GM19372 (cell line): ENCODE measurements around the gene BHLHE23.
"Not testable (repeated sequence)": the region's sequence is repeated elsewhere in the genome, so short reads cannot be mapped to it uniquely, and the experiment has no call there.

ENCODE experiments used
- ATAC-seq: cut with Tn5 transposase; IDR thresholded peaks from one replicate; pipeline ENCODE4 v1.9.1; 2021; ENCODE audit warnings: mild to moderate bottlenecking, low read depth, moderate library complexity; ENCODE audit not compliant: unreplicated experiment

The BHLHE23 gene

DNA sequence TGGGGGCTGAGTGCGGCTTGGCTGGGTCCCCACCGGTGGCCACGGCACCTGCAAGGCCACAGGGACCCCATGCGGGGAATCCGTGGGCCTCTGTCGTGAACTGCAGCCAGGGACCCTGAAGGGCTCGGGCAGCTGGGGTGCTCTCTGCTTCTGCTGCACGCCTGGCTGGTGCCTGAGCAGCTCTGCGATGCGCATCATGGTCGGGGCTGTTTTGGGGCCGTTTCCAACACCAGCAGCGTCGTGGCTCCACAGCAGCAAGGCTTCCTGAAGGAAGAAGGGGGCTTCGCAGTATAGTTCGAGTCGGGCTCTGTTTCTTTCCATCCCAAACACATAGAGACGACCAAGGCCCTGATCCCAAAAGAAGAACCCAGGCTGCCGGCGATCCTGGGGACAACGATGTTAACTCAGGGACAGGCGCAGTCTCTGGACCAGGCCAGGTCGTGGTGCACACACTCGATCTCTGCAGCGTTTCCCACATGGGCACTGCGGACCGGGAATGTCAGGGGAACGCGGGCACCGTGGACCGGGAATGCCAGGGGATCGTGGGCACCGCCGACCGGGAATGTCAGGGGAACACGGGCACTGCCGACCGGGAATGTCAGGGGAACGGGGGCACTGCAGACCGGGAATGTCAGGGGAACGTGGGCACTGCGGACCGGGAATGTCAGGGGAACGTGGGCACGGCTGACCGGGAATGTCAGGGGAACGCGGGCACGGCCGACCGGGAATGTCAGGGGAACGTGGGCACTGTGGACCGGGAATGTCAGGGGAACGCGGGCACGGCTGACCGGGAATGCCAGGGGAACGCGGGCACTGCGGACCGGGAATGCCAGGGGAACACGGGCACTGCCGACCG, 36.8 kb upstream of the BHLHE23 start:
- no peak for ATAC-seq

DNA sequence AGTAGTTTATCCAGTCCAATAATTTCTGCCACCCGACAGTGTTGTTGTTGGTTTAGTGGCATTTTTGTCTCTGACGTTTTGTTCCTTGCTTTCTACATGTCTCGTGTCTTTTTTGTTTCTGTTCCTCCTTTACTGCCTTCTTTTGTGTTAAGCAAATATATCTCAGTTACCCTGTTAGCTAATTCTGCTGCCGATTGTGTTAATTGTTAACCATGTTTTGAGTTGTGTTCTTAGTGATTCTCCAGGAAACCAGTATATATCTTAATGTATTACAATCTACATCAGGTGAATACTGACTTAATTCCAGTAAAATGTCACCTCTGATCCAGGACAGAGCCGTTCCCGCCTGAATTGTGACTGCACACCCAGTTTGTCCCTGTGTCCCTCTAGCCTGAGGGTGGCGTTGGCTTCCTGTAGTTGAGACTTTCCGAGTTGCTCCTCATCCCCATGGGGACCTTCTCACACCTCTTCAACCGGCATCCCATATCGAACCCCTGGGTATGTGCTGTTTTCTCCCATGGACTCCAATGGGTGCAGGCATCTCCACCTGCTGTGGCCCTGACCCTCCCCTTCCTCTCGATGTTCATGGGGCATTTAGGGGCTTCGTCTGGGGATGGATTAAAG, 35.8 kb upstream of the BHLHE23 start:
- no peak for ATAC-seq

DNA sequence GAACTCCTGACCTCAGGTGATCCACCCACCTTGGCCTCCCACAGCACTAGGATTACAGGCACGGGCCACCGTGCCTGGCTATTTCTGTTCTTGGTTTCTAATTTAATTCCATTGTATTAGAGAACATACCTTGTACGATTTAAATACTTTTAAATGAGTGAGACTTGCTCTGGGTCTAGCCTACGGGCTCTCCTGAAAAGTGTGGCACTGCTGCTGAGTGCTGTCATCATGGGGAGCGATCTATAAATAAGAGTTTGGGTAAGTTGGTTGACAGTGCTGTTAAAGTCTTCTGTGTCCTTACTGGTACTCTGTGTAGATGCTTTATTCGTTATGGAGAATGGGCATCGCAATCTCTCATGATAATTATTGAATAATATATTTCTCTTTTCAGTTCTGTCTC, 35.0 kb upstream of the BHLHE23 start:
- ATAC-seq = no peak

DNA sequence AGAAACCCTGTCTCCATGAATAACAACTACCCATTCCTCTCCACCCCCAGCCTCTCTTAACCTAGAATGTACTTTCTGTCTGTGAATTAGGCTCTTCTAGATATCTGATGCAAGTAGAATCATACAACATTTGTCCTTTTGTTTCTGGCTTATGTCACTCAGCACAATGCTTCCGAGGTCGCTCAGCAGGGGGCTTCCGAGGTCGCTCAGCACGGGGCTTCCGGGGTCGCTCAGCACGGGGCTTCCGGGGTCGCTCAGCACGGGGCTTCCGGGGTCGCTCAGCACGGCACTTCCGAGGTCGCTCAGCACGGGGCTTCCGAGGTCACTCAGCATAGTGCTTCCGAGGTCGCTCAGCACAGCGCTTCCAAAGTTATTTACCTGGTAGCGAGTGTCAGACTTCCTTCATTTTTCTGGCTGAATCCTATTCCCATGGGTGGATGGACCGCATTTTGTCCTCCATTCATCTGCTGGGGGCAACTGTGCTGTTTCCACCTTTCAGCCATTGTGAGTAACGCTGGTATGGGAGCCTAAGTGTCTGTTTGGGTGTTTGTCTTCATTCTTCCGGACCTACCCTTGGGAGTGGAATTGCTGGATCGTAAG, 31.0 kb upstream of the BHLHE23 start:
- no peak for ATAC-seq

DNA sequence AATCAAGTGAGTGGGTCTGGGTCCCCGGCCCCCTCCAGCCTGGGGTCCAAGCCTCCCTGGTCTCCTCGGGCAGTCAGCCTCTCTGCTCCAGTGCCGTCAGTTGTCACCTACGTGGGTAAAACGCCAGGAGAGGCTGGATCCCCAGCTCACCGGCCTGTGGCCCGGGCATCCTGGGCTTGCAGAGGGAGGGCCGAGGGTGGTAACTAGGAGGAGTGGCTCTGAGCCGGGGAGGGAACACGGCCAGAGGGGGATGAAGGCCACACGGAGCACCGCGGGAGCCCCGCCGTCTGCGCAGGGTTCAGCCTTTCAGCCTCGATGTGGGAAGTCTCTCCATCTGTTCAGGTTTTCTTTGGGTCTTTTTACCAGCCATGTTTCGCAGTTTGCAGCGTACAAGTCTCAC, 29.5 kb upstream of the BHLHE23 start:
- ATAC-seq = no peak

DNA sequence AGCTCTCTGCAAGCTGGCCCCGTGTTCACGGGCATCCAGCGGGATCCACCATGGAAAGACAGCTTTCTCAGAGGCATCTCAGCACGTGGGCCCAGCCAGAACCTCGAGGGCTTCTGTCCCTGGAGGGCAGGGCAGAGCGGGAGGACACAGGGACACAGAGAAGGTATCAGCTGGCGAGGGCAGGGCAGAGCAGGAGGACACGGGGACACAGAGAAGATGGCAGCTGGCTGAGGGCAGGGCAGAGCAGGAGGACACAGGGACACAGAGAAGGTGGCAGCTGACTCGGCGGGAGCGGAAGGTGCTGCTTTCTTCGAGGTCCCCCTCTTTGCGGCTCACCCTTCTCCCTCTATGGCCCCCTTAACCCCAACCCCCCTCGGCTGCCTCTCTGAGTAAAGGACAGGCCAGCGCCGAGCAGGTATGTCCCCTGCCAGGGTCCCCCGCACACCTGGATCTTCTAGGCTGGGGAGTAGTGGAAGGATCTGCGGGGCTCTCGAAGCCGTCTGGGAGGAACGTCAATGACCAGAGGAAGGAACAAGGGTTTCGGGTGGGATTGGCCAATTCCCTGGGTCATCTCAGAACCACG, 28.9 kb upstream of the BHLHE23 start:
- ATAC-seq = no peak

DNA sequence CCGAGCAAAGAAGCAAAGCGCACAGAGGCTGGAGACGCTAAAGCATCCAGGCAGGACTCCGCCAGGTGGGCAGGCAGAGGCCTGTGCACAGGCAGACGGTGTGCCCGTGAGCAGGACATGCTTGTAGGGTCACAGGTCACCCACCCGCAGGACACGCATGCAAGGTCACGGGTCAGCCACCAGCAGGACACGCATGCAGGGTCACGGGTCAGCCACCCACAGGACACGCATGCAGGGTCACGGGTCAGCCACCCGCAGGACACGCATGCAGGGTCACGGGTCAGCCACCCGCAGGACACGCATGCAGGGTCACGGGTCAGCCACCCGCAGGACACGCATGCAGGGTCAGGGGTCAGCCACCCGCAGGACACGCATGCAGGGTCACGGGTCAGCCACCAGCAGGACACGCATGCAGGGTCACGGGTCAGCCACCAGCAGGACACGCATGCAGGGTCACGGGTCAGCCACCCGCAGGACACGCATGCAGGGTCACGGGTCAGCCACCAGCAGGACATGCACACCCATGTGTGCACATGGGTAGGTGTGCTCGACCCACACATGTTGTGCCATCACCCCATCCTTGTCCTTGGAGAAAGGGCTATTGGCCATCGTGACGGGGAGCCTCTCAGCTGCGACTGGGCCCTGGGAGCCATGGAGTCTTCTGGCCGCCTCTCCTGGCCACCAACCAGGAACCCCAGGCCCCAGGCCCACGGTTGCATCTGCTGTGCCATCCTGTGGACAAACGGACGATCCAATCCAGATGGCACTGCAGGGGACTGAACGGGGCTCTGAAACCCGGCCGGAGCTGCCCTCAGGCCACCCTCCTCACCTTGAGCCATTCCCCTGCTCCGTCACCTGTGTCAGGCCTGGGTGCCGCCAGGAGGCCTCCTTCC, 28.2 kb upstream of the BHLHE23 start:
- ATAC-seq = not testable (repeated sequence)

DNA sequence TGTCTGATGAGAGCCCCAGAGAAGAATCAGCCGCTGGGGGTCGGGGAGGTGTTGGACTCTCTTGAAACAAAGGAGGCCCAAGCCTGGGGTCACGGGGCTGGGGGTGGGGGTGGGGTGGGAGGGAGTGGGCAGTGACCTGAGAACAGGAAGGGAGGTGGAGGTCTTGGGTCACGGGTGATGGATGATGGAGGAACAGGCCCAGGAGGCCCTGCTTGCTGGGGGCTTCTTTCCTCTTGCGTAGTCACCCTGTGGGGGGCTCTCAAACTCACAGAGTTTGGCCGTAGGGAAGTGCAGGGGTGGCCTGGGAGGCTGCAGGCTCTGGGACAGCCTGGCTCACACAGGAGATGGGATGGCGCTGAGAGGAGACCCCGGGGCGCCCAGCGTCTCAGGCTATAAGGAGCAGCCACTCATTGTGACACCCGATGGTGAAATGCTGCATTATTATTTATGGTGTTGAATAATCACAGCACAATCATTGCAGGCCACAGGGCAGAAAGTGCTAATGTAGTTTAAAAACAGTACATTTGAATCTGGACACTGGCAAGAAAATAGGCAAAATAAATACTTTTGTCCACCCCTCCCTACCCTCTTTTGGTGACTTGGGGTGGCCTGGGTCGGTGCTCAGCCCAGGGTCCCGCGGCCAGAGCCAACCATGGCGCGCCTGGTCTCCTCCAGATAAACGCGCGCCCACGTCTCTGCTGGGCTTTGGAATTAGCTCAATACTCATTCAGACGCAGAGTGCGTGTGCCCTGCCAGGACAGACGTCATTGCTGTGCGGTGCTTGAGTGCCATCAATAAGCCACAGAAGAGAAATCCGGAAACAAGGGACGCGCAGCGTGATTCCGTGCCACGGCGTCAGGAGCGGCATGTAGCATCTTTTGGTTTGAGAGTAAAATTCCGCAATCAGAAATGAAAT, 27.3 kb upstream of the BHLHE23 start:
- no peak for ATAC-seq

DNA sequence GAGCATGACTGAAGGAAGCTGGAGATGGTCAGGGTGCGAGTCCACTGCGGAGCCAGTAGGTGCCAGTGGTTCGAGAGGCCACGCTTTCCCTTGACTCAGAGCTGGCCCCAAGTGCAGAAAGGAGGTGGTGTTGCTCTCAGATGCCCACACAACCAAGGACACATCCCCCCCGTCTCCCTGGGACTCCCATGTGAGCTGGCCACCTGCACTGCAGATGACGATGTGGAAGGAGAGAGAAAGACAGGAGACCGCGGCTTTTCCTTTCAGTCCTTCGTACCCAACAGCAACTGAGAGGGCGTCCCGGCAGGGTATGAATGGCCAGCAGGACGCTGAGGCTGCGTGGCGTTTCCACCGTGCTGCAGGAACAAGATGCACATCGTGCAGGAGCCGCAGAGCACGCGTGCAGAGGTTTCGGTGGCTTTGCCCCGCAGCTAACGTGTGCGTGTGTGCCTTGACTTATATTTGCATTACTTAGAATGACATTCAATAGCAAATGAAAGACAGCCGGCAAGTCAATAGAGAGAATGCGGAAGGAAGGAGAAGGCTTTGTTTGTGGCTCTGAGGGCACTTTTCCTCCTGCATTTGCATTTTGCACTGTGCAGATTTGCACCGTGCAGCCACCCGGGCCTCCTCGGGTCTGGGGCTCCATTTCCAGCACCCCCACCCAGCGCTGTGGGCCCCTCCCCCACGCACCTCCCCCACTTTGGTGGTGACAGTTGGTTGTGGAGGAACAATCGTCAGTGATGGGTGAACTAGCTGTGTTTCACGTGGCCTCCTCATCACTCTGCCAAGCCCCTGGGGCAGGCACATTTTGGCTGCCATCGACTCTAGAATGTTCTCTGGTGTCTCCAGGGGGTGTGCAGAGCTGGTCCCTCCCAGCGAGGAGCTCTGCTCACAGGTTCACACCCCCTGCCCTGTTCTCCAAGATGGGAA, 26.4 kb upstream of the BHLHE23 start:
- no peak for ATAC-seq

DNA sequence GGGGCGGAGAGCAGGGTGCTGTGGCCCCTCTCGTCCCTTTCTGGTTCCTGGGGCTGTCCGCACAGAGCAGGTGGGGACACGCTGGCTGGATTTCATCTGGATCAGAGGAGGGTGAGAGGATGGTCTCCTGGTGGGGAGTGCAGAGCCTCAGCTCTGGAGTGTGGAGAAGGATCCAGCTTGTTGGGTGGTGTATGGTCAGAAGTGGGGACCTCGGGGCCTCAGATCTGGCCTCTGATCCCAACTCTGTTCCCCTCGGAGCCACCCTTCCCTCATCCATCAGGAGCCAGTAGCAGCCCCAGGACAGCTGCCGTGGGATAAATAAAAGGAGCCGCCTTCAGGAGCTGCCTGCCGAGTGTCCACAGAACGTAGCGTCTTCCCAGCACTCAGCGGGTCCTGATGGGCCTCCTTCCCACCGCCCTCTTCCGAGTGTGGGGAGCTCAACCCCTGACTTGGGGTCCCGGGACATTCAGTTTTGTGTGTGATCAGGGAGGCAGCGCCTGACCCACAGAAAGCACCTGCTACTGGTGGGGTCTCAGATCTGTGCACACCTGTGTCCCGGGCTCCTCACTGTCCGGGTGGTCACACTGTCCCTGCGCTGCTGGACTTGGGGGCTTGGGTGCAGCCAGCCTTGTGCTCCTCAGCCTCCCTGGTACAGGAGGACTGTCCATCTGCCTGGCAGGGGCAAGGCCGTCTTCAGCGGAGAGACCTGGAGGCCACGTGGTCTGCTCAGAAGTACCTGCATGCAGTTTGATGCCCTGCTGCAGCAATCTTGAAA, 25.4 kb upstream of the BHLHE23 start:
- no peak for ATAC-seq

DNA sequence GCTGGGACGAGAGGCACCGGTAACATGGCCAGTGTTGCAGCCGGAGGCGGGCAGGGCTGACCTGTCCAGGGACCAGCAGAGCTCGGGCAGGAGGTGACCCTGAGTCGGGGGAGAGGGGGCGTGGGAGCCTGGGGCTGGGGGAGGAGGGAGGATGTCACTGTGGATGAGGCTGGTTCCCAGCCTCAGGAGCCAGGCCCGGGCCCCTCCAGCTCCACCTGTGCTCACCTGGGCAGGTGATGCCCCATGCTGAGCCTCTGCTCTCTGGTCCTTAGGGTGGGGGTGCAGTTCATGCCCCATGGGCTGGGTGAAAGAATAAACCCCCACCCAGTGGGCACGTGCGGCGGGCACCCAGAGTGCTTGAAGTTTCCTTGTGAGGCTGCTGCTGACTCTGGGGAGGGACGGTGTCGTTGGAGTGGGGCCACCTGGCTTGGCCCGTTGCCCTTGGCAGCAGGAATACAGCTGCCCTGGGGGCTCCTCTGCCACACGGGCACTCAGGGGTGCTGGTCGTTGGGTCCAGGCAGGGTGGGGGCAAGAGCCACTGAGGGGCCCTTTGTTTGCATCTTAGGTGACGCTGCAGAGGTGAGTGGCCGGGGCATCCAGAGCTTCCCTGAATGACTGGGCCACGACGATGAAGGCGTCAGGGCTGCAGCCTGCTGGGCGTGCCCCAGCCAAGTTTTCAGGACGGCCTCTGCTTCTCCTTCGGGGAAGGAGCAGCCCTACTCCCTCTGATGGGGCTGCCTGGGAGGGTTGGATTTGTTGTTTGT, 24.7 kb upstream of the BHLHE23 start:
- no peak for ATAC-seq

DNA sequence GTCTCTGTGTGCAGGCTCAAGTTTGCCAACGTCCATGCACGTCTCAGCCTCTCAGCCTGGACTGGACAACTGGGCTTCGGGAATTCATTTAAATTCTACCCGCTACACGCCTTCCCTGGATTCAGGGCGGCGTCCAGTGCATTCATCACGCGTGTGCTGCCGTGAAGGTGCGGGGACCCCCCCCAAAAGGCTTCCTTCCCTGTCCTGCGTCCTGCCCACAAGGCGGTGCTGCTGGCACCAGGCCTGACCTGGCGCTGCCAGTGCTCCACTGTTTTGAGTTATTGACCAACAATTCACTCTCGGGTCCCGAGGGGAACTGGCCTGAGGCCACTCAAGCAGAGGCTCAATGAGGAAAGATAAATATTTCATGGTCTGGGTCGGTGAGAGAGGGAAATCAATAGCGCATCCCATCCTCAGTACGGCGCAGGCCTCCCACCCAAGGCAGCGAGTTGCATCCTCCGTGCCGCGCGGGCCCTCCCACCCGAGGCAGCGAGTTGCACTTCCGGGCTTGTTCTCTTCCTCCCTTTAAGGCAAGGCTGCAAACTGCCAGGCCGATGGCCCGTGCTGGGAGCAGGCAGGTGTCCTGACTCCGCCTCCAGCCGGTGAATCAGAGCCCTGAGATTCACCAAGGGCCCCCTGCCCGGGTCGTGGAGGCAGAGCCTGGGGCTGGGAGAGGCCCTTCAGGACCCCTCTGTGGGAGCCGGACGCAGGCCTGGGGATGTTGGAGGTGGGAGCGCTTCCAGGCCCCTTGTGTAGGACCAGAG, 22.8 kb upstream of the BHLHE23 start:
- ATAC-seq = no peak

DNA sequence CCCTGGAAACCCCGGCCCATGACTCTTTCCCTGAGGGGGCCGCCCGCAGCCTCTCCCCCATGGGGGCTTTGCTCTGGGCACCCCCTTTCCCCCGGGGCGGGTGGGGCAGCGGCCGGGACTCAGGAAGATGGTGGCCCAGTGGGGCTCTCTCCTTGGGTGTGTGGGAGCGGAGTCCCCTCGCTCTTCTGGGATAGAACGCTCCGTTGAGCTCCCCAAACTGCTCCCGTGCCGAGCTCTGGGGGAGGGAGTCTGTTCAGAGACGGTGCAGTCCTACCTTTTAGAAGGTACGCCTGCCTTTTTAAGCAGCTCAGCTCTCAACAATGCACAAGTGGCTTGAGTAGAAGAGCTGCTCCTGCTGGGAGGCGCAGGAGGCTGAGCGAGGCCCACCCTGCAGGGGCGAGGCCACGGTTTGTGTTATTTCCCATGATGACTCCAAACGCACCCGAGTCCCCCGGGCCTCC, 21.7 kb upstream of the BHLHE23 start:
- ATAC-seq = no peak

DNA sequence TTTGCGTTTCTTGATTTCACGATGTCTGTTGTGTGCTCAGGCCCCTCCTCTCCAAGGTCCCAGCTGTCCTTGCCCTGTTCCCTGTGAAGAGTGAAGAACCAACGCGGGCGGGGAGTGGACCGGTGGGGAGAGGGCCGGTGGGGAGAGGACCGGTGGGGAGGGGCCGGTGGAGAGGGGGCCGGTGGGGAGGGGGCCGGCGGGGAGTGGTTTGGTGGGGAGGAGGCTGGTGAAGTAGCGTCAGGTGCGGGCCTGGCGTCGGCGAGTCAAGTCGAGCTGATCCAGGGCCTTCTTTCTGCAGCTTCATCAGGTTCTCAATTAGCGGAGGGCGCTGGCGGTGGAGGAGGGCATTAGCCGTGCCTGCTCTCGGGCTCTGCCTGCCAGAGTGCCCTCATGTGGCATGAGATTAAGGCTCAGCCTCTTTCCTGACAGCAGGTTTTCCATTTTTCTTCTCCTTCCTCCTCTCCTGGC, 21.2 kb upstream of the BHLHE23 start:
- ATAC-seq = no peak

DNA sequence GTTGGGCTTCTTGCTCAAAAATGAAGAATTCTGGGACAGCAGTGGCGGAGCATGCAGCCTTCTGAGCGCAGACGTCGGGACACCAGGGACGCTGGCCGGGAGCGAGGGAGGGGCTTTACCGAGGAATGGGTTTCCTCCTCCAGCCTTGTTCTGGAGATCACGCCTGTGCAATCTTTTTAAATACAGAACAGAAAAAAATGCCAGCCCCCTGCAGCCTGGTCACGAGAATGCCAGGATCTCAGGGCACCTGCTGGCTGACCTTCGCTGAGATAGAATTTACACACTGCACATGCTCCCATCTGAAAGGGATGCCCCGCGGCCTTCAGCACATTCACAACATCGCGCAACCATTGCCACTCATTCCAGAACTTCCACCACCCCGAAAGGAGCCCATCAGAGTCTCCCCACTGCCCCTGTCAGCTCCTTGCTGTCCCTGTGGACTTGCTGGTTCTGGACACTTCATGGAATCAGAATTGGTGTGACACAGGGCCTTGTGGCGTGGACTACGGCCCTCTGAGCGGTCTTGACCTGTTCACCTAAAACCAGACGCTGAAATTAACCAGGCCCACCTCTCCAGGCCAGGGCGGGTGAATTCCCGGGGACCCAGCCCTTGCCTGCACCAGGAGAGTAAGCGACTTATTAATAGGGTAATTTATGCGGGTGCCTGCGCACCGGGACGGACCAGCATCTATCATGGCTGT, 20.6 kb upstream of the BHLHE23 start:
- ATAC-seq = no peak
